Caco-2 (cell line): ENCODE data around the gene PTPN12. TPM values are rescaled to one million over a fixed set of nuclear protein-coding genes. Genes with fewer than 3 reads are reported as not detected.
A peak's percentile ranks its signal among the peaks of the same experiment; 100 is the strongest.

Experiments
- BruUV-seq: library from RNA; stranded (reverse); fragments of 400-500 nt; replicated peaks from 2 replicates; lab custom pipeline; 2021; lab: Mats Ljungman, UMichigan
- CTCF ChIA-PET: fragments of 300-600 bp; sonication (Branson Sonifier 250); formaldehyde crosslinking; loops from one replicate; lab custom pipeline; 2022; ENCODE audit warnings: antibody characterized with exemption; lab: Charles Lee
- POLR2A ChIA-PET: fragments of 300-600 bp; sonication (Branson Sonifier 250); formaldehyde crosslinking; loops from one replicate; lab custom pipeline; 2022; ENCODE audit warnings: antibody characterized with exemption; lab: Charles Lee
- DNase-seq, 2 experiments: peaks; one replicate each; pipeline versions ENCODE4 v3.0.0 to v3.0.0-alpha.2; 2020 to 2022
- H3K27me3 ChIP-seq: replicated peaks from 2 replicates; pipeline ENCODE4 v1.6.0; 2011; ENCODE audit warnings: low read length; ENCODE audit not compliant: control insufficient read depth, insufficient read depth
- H3K36me3 ChIP-seq: 2 replicates; pipeline ENCODE4 v1.5.1; 2011; ENCODE audit warnings: low read length; ENCODE audit not compliant: control insufficient read depth, insufficient read depth
- H3K4me1 ChIP-seq: fragments of 250-450 bp; sonication (Bioruptor Pico); 2 replicates; pipeline ENCODE4 v1.5.1; 2020; ENCODE audit warnings: mild to moderate bottlenecking
- H3K4me3 ChIP-seq: 2 replicates; pipeline ENCODE4 v1.5.1; 2011; ENCODE audit warnings: low read depth, mild to moderate bottlenecking, control low read depth, low read length
- H3K9me3 ChIP-seq: fragments of 250-450 bp; sonication (Bioruptor Pico); 2 replicates; pipeline ENCODE4 v1.5.1; 2020; ENCODE audit warnings: mild to moderate bottlenecking, moderate library complexity
- H3K27ac Mint-ChIP-seq: one replicate; pipeline ENCODE4 v1.8.0; 2022; ENCODE audit warnings: mixed read lengths; ENCODE audit not compliant: unreplicated experiment
- H3K27me3 Mint-ChIP-seq: one replicate; pipeline ENCODE4 v1.8.0; 2022; ENCODE audit warnings: mixed read lengths; ENCODE audit not compliant: insufficient read depth, unreplicated experiment
- H3K36me3 Mint-ChIP-seq: one replicate; pipeline ENCODE4 v1.8.0; 2022; ENCODE audit warnings: mild to moderate bottlenecking, mixed read lengths; ENCODE audit not compliant: insufficient read depth, unreplicated experiment
- H3K4me1 Mint-ChIP-seq: one replicate; pipeline ENCODE4 v1.8.0; 2022; ENCODE audit warnings: low read depth, mixed read lengths; ENCODE audit not compliant: unreplicated experiment
- H3K4me3 Mint-ChIP-seq: one replicate; pipeline ENCODE4 v1.8.0; 2022; ENCODE audit warnings: mild to moderate bottlenecking, moderate library complexity, mixed read lengths; ENCODE audit not compliant: unreplicated experiment
- H3K9me3 Mint-ChIP-seq: one replicate; pipeline ENCODE4 v1.8.0; 2022; ENCODE audit warnings: mixed read lengths; ENCODE audit not compliant: unreplicated experiment
- intact Hi-C: fragments of 100-400 bp; cut with micrococcal nuclease; formaldehyde crosslinking; loops from one replicate; pipeline ENCODE4 v1.10.0; 2022; ENCODE audit not compliant: unreplicated experiment
- total RNA-seq: library from RNA; stranded (reverse); gene quantifications from 2 replicates; pipeline ENCODE4 v1.2.3, GENCODE V29; 2022
- TF ChIP-seq, protein P1 (sequence below), 2 experiments: fragments of 200-600 bp in 1 of 2; IDR thresholded peaks; 1 replicate in 1 of 2; 2 replicates in 1 of 2; pipeline versions ENCODE4 v1.5.1 to v1.8.0; 2011 to 2022; ENCODE audit warnings: antibody characterized with exemption in 1 of 2, control low read depth in 1 of 2, inconsistent platforms in 1 of 2, low read depth in 1 of 2, low read length in 1 of 2, mild to moderate bottlenecking in 1 of 2, moderate library complexity in 1 of 2; ENCODE audit not compliant: insufficient read depth in 1 of 2, severe bottlenecking in 1 of 2, unreplicated experiment in 1 of 2

The PTPN12 gene
- total RNA-seq, 1 experiment from 2014 or later = 67.1 TPM

GRCh38 chr7:77631820-77632219 is 94.7 kb downstream of the PTPN12 start:
- no peaks in the 10 kb centered on the region for H3K9me3 ChIP-seq
- no peaks in the 10 kb centered on the region; the same call in 1 of the 2 replicates for H3K36me3 ChIP-seq
- Mint-ChIP-seq H3K4me1 (no peaks in the 10 kb centered on the region), H3K9me3 (no peaks in the 10 kb centered on the region), H3K4me3 (no peak overlapping the region), H3K36me3 (peaks cover 54% of the 10 kb centered on the region), H3K27me3 (no peaks in the 10 kb centered on the region), H3K27ac (no peak overlapping the region)
- peaks cover 15% of the 10 kb centered on the region; the same call in 1 of the 2 replicates for H3K4me1 ChIP-seq
- TF ChIP-seq, protein P1, sequence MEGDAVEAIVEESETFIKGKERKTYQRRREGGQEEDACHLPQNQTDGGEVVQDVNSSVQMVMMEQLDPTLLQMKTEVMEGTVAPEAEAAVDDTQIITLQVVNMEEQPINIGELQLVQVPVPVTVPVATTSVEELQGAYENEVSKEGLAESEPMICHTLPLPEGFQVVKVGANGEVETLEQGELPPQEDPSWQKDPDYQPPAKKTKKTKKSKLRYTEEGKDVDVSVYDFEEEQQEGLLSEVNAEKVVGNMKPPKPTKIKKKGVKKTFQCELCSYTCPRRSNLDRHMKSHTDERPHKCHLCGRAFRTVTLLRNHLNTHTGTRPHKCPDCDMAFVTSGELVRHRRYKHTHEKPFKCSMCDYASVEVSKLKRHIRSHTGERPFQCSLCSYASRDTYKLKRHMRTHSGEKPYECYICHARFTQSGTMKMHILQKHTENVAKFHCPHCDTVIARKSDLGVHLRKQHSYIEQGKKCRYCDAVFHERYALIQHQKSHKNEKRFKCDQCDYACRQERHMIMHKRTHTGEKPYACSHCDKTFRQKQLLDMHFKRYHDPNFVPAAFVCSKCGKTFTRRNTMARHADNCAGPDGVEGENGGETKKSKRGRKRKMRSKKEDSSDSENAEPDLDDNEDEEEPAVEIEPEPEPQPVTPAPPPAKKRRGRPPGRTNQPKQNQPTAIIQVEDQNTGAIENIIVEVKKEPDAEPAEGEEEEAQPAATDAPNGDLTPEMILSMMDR (IDR thresholded peaks at IDR 0.05; ENCODE audit: insufficient read depth in 1 of 2, low read depth in 1 of 2, low read length in 1 of 2, severe bottlenecking in 1 of 2, unreplicated experiment in 1 of 2) = no peak
- CTCF ChIA-PET = no interaction called here
- POLR2A ChIA-PET = no interaction called here
- BruUV-seq = no TSS peak
- intact Hi-C loops = no loop called here
- no peak for DNase-seq
- H3K4me3 ChIP-seq = no peak overlapping the region
- no peaks in the 10 kb centered on the region for H3K27me3 ChIP-seq

DNA sequence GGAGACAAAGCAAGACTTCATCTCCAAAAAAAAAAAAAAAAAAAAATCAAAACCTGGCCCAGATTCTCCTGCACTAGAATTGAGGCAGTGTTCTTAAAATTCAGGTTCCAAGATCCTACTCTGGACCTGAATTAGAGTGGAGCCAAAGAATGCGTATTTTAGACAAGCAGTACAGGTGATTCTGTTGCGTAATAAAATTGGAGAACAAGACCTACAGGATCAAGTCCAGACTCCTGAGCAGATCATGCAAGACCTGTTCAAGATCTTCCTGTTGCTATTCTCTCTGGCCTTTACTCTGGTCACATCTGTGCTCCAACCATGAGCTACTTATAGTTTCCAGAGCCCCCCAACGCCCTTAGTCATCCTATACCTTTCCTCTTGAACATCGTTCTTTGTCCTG is 107.7 kb downstream of the PTPN12 start:
- H3K9me3 ChIP-seq = no peaks in the 10 kb centered on the region
- no peak for DNase-seq
- H3K36me3 Mint-ChIP-seq = peaks cover 83% of the 10 kb centered on the region
- ChIA-PET CTCF (no interaction called here), POLR2A (no interaction called here)
- intact Hi-C loops = no loop called here
- H3K27me3 Mint-ChIP-seq = no peaks in the 10 kb centered on the region
- H3K4me1 Mint-ChIP-seq = peaks cover 7% of the 10 kb centered on the region
- H3K9me3 Mint-ChIP-seq = no peaks in the 10 kb centered on the region
- no peak overlapping the region for H3K27ac Mint-ChIP-seq
- H3K36me3 ChIP-seq = no peaks in the 10 kb centered on the region; the same call in 1 of the 2 replicates
- H3K4me3 Mint-ChIP-seq = no peak overlapping the region
- no peaks in the 10 kb centered on the region for H3K27me3 ChIP-seq
- H3K4me3 ChIP-seq = no peak overlapping the region
- BruUV-seq = no TSS peak
- peaks cover 7% of the 10 kb centered on the region for H3K4me1 ChIP-seq
- TF ChIP-seq, protein P1 (IDR thresholded peaks at IDR 0.05; ENCODE audit: insufficient read depth in 1 of 2, low read depth in 1 of 2, low read length in 1 of 2, severe bottlenecking in 1 of 2, unreplicated experiment in 1 of 2) = no peak

DNA sequence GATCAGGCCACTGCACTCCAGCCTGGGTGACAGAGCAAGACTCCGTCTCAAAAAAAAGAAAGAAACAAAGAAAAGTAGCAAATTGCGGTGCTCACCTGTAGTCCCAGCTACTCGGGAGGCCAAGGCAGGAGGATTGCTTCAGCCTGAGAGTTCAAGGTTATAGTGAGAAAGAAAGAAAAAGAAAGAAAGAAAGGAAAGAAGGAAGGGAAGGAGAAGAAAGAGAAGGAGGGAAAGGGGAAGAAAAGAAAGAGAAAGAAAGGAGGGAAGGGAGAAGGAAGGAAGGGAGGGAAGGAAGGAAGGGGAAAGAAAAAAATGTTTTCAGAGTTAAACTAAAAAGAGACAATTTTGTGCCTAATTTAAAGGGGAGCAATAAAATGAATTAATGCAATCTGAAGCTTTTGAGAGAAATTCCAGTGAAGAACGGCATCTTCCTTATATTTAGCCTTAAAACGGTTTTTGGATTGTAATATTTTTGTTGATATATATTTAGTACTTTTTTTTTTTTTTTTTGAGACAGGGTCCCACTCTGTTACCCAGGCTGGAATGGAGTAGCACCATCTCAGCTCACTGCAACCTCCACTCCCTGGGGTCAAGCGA is 111.7 kb downstream of the PTPN12 start:
- Histone ChIP-seq H3K9me3 (no peaks in the 10 kb centered on the region), H3K27me3 (no peaks in the 10 kb centered on the region), H3K4me1 (peaks cover 31% of the 10 kb centered on the region), H3K4me3 (no peak overlapping the region), H3K36me3 (no peaks in the 10 kb centered on the region; the same call in 1 of the 2 replicates)
- H3K4me1 Mint-ChIP-seq = peaks cover 12% of the 10 kb centered on the region
- no TSS peak for BruUV-seq
- intact Hi-C loops = no loop called here
- peak overlapping the region; percentile 65 for H3K27ac Mint-ChIP-seq
- no peaks in the 10 kb centered on the region for H3K9me3 Mint-ChIP-seq
- H3K4me3 Mint-ChIP-seq = no peak overlapping the region
- DNase-seq = no peak
- POLR2A ChIA-PET = no interaction called here
- CTCF ChIA-PET = interaction anchor here (0.7 to 1.3 kb wide), 2 partner anchors 10 to 111 kb away, joined by 3 to 8 read pairs; no protein-coding TSS in a partner anchor
- TF ChIP-seq, protein P1 (IDR thresholded peaks at IDR 0.05; ENCODE audit: insufficient read depth in 1 of 2, low read depth in 1 of 2, low read length in 1 of 2, severe bottlenecking in 1 of 2, unreplicated experiment in 1 of 2) = no peak
- H3K27me3 Mint-ChIP-seq = no peaks in the 10 kb centered on the region
- peaks cover 43% of the 10 kb centered on the region for H3K36me3 Mint-ChIP-seq
